ENCODE results near the gene MYOM1.

GRCh38 chr18:3177902-3178687, 41.7 kb downstream of the MYOM1 start:
- no peak for TF ChIP-seq CTCF (IDR thresholded peaks at IDR 0.05)
- TF ChIP-seq POLR2AphosphoS5 (IDR thresholded peaks at IDR 0.05; ENCODE audit: low read depth, low read length) = no peak
- no peak for TF ChIP-seq TCF7L2 (IDR thresholded peaks at IDR 0.05; ENCODE audit: low read depth, low read length)
- TF ChIP-seq SIN3A (IDR thresholded peaks at IDR 0.05; ENCODE audit: borderline replicate concordance, insufficient read depth, low read depth, low read length) = no peak
- no peak for TF ChIP-seq REST (IDR thresholded peaks at IDR 0.05; ENCODE audit: insufficient read depth in 1 of 2, low read depth in 2 of 2, low read length in 1 of 2)
